A673 (cell line): ENCODE measurements around the gene HHIPL2.

Source experiments
- CTCF ChIP-seq: fragments of 300-800, 200-600 bp; sonication (generic); conservative IDR thresholded peaks from 2 replicates; pipeline ENCODE4 v1.5.1; 2017; ENCODE audit warnings: low read depth, mild to moderate bottlenecking, antibody characterized with exemption, low read length, moderate library complexity, mixed read lengths
- EZH2 ChIP-seq: fragments of 200-600 bp; sonication (generic); IDR thresholded peaks from 2 replicates; pipeline ENCODE4 v1.6.1; 2017; ENCODE audit warnings: borderline replicate concordance, low read depth, mild to moderate bottlenecking, mixed read lengths, antibody characterized with exemption, low read length; ENCODE audit not compliant: poor library complexity, severe bottlenecking

GRCh38 chr1:222588135-222588534 is 40.2 kb upstream of the HHIPL2 start:
- TF ChIP-seq CTCF = no peak
- TF ChIP-seq EZH2 = no peak
